Stimulated activated CD4-positive, alpha-beta T cell treated with anti-CD3 and anti-CD28 coated beads, Interleukin-4, amount 100 ng/mL, for 24 hours (primary cell): ENCODE data around the gene C3orf22.
"Not testable (repeated sequence)": the region's sequence is repeated elsewhere in the genome, so short reads cannot be mapped to it uniquely, and the experiment has no call there.

Source experiments
- DNase-seq: peaks from one replicate; pipeline ENCODE4 v3.0.0-alpha.2; 2020

The C3orf22 gene

GRCh38 chr3:126558336-126559071 is at the start of gene C3orf22:
C3orf22 (minus strand) TSS chr3:126558932; CDS start chr3:126553390, 5,542 bp downstream.
- no peak for DNase-seq

- DNase-seq: no peak
These were observed 48.6 kb upstream of the C3orf22 start for GRCh38 chr3:126607214-126607908.

DNA sequence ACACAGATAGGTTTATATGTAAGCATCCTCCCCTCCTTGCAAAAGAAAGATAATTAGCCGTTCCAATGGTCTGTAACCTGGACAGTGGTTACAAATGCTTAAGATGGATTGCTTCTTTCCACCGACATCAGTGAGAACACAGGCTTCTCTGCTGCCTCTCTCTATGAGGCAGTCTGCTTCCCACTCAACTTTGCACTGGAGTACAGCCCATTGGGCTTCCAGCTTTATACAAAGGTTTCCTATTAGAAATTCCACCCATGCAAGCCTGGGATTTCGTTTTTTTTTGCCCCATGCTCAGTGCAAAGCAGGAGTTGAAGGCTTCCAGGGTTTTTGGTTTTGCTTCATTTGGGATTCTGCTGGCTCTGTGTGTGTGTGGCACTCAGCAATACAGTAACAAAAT is 47.3 kb upstream of the C3orf22 start:
- DNase-seq: no peak

DNA sequence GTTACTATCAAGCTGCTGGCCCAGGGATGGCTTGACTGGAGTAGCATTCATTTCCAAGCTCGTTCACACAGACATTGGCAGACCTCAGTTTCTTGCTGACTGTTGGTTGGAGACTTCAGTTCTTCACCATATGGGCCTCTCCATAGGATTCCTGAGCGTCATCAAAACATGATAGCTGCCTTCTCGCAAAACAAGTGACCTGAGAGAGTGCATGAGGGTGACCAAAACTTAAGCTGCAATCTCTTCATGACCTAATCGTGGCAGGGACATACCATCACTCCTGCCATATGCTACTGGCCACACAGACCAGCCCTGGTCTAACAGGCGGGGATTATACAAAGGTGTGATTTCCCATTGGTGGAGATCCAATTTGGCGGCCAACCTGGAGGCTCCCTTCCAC is 46.0 kb upstream of the C3orf22 start:
- DNase-seq: no peak

DNA sequence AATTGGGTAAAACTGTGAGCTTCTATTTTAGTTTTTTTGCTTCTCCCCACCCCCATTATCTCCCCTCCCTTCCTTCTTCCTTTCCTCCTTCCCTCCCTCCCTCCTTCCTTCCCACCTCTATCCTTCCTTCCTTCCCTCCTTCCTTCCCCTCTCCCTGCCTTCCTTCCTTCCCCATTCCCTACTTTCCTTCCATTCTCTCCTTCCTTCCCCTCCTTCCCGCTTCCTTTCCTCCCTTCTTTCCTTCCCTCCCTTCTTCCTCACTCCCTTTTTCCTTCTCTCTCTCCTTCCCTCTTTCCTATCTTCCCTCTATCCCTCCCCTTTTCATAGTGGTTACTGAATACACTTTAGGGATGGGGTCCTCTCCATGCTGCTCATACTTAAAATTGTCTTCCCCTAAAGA is 40.4 kb upstream of the C3orf22 start:
- no peak for DNase-seq

DNA sequence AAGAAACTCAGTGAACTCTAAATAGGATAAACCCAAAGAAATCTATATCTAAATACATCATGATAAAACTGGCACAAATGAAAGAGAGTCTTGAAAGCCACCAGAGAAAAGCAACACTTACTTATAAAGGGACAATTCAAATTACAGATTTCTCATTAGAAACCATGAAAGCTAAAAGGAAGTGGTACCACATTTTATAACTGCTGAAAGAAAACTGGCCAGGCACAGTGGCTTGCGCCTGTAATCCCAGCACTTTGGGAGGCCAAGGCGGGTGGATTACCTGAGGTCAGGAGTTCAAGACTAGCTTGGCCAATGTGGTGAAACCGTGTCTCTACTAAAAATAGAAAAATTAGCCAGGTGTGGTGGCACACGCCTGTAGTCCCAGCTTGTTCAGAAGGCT is 36.7 kb upstream of the C3orf22 start:
- not testable (repeated sequence) for DNase-seq

GRCh38 chr3:126591515-126591914 is 32.8 kb upstream of the C3orf22 start:
- not testable (repeated sequence) for DNase-seq

DNA sequence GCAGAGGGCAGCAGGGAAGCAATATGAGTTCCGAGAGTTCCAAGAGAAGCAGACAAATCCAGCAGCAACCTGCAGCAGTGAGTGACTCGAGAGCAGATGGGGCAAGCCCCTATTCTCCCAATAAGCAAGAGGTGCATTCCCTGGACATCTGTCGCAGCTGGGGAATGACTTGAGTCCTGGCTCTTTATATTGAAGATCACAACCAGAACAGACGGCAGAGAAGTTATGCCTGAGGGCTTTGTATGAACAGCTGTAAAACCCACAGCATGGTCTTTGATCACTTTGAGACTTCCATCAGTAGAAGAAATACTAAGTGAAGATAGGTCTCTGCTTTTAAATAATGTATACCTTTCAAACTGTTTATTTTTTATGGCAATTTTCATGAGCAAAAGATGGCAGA is 23.6 kb upstream of the C3orf22 start:
- DNase-seq: no peak

GRCh38 chr3:126581569-126581968 is 22.8 kb upstream of the C3orf22 start:
- no peak for DNase-seq

DNA sequence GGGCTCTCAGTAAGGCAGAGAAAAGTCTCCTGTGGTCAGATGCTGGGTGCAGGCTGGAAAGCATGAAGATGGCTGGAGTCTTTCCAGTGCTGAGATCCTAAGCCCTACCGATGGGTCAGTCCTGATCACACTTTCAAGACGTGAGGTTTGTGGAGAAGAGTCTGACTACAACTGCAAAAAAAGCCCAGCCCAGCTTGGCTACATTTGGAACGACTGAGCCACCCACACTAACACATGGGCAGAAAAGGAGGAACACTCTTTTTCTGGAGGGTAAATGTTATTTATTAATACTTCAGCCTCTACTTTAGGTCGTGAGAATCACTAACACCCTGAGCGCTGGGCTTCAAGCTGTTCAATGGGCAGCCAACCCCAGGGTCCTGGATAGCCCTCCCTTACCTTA is 22.0 kb upstream of the C3orf22 start:
- DNase-seq: no peak

- no peak for DNase-seq
These were observed 20.0 kb upstream of the C3orf22 start for GRCh38 chr3:126578702-126579101.

DNA sequence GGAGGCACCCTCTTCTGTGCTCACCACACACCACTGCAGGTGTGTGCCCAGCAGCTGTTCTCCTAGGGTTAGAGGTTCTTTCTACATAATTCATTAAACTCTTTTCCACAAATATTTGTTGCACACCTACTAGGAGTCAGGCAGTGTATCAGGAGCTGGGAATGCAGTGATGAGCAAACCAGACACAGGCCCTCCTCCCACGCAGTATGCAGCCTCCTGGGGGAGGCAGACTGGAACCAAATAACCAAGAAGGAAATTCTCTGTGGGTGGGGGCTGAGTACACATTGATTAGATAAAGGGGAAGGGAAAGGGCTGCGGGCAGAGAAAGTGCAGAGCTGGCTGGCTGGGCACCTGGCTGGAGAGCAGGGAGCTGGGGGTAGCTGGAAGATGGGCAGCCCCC is 18.5 kb upstream of the C3orf22 start:
- DNase-seq: no peak

DNA sequence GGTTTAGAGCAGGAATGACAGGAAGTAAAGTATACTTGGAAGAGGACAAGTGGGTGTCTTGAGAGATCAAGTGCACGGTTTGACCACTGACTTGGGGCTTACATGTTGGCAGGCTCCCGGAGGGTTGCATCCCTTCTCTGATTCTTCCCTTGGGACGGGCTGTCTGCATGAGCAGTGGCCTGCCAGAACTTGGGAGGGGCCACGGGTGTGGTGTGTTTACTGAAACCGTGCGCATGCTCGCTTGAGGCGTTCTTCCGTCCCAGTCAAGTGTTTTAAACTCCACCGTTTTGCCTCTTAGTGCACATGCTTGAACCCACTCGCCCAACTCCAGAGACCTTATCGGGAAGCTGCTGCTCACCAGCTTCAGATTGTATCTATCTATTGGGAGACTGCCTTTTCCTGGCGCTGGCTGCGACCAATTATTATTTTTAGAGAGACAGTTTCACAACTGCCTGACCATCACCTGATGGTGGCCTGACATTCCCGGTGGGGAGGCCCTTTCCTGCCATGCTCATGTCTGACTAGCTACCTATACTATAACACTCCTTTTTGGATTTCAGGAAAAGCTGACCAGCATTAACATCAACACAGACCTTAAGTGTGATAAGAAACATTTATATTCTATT is 14.9 kb upstream of the C3orf22 start:
- DNase-seq: no peak

- no peak for DNase-seq
These were observed 12.3 kb upstream of the C3orf22 start for GRCh38 chr3:126571078-126571477.

GRCh38 chr3:126570103-126570541 is 11.4 kb upstream of the C3orf22 start:
- no peak for DNase-seq

DNA sequence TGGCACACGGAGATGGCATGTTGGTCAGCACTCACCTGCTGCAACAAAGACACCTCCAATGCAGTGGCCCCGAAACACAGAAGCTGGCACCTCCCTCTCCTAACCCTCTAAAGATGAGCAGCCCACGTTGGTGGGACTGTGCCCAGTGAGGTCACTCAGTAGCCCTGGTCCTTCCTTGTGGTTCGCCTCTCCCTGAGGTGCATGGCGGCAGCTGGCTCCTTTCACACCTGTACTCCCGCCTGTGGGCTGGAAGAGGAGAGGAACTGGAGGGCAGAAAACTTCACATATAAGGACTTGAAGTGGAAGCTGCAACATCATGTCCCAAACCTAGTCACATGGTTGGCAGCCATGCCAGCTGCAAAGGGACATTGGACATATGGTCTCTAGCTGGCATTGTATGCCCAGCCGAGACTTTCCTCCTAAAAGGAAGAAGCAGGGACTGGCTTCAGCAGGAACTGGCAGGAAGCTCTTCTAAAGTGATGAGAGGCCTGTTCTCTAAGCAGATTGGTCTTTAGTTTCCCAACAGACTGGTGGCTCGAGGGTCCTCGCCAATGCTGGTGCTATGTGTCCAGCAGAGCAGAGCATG is 10.8 kb upstream of the C3orf22 start:
- DNase-seq: no peak

- no peak for DNase-seq
These were observed 10.1 kb upstream of the C3orf22 start for GRCh38 chr3:126568776-126569342.

GRCh38 chr3:126567696-126568438 is 9.1 kb upstream of the C3orf22 start:
- no peak for DNase-seq

GRCh38 chr3:126562737-126563276 is 4.1 kb upstream of the C3orf22 start:
- DNase-seq: no peak

DNA sequence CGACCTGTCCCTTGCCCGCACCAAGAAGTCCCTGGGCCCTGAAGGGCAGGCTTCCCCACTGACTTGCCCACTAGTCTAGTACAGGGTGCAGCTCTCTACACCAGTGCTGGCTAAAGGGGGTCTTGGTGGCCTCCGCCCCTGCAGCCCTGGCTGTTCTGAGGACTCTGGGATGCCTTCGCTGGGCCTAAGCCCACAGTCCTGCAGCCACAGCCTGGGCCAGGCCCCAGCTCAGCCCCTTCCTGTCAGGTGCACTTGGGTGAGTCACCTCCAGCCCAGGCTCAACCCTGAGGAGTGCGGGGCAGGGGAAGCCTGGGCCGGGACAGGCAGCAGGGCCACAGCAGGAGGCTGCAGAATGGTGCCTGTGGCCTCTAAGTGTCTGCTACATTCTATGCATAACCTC is 971 bp downstream of the C3orf22 start:
- DNase-seq: no peak

DNA sequence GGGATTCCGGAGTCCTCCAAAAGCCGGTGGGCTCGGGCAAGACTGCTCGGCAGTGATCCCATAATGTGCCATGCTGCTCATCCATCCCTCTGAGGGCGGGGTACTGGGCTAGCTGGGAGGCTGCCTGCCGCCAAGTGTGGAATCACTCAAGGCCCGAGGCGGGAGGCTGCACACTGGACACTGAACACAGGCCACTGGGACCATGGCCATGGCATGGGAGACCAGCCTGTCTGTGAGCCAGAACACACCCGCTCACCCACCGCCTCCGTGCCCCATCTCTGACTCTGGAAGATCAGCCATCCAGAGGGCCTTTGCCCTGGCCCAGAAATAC is 1.4 kb downstream of the C3orf22 start:
- DNase-seq: peak; percentile 2

DNA sequence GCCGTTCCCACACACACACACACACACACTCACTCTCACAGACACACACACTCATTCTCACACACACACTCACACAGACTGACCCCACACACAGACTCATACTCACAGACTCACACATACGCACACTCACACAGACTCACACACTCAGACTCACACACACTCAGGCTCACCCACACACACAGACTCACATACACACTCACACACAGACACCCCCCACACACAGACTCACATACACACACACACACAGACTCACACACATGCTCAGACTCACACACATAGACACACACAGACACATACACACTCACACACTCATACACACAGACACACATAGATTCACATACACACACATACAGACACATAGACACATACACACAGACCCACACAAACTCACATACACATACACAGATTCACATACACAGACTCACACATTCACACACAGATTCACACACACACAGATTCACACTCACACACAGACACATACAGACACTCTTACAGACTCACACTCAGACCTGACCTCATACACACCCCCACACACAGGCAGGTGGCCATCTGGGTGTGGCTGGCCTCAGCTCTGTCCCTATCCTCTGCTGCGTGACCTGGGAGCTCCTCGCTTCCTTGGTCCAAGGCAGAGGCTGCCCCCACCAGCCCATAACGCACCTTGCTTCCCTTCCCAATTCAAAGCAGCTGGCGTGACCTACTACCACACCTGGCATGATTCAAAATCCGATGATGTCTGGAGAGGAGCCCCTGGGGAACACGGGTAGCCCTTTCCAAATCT is 1.9 kb downstream of the C3orf22 start:
- peak; percentile 1 for DNase-seq
